ENCODE measurements around the gene SMC1B. TPM values are rescaled to one million over a fixed set of nuclear protein-coding genes. Genes with fewer than 3 reads are reported as not detected.
"Not testable (repeated sequence)": the region's sequence is repeated elsewhere in the genome, so short reads cannot be mapped to it uniquely, and the experiment has no call there.

The SMC1B gene
- total and polyA plus RNA-seq, 12 donors, result 0.05 TPM; not detected in 11

- Histone ChIP-seq H3K27me3 (peaks cover 0 to 6% (median 0%) of the 10 kb centered on the region in 7 donors), H3K27ac (peak overlapping the region in 1 of 10 donors; percentile 53)
Measured at GRCh38 chr22:45296628-45297297, 116.6 kb downstream of the SMC1B start.

GRCh38 chr22:45295492-45295891, 117.9 kb downstream of the SMC1B start:
- no peak for TF ChIP-seq CTCF (IDR thresholded peaks at IDR 0.05)
- Histone ChIP-seq H3K27ac (no peak overlapping the region), H3K4me3 (no peak overlapping the region), H3K9me3 (no peaks in the 10 kb centered on the region), H3K27me3 (peaks cover 0 to 6% (median 0%) of the 10 kb centered on the region in 7 donors), H3K36me3 (no peaks in the 10 kb centered on the region), H3K4me1 (peaks cover 0 to 13% (median 0%) of the 10 kb centered on the region in 9 donors)
- ATAC-seq, result no peak
- 78 to 82% methylated on average over 9 of the region's 9 CpGs for WGBS, 2 donors
- DNase-seq, result no peak
- intact Hi-C loops (cut with DNase I), result no loop called here

More at GRCh38 chr22:45296628-45297297, 116.6 kb downstream of the SMC1B start:
- Histone ChIP-seq H3K4me3 (no peak overlapping the region), H3K36me3 (no peaks in the 10 kb centered on the region), H3K4me1 (peaks cover 0 to 13% (median 0%) of the 10 kb centered on the region in 9 donors), H3K9me3 (no peaks in the 10 kb centered on the region)
- intact Hi-C loops (cut with DNase I), result no loop called here
- DNase-seq, result no peak
- peak in 3 of 8 donors; percentile 20 to 50 (median 33) for ATAC-seq
- WGBS, 2 donors, result 73% methylated on average over 13 of the region's 13 CpGs
- TF ChIP-seq CTCF (IDR thresholded peaks at IDR 0.05), result no peak

- H3K27me3 ChIP-seq; DNase-seq; H3K27ac ChIP-seq; intact Hi-C loops (cut with DNase I); ATAC-seq; H3K4me3 ChIP-seq; H3K9me3 ChIP-seq; H3K36me3 ChIP-seq: not testable (repeated sequence)
- 94 to 95% methylated on average over 6 of the region's 6 CpGs for WGBS, 2 donors
- peaks cover 0 to 13% (median 0%) of the 10 kb centered on the region in 9 donors for H3K4me1 ChIP-seq
Measured at GRCh38 chr22:45295004-45295403, 118.4 kb downstream of the SMC1B start.

Other genes with a start within 250 kb of the SMC1B start
- 10 to 100 TPM; 10.7 to 21.2 (median 15.3) TPM for gene NUP50, start 249.7 kb downstream of the SMC1B start, total RNA-seq
- 10 to 100 TPM in 1 of 2 donors, 1 to 10 TPM in 1; 5.7 to 11.4 TPM for gene NUP50, start 249.7 kb downstream of the SMC1B start, polyA plus RNA-seq
- gene KIAA0930, start 172.7 kb downstream of the SMC1B start, total RNA-seq, result 10 to 100 TPM; 12.2 to 48.3 (median 16.9) TPM
- gene KIAA0930, start 172.7 kb downstream of the SMC1B start, polyA plus RNA-seq, result 10 to 100 TPM in 1 of 2 donors, 1 to 10 TPM in 1; 9.1 to 16.2 TPM
- not detected for gene UPK3A, start 128.7 kb downstream of the SMC1B start, total RNA-seq
- gene UPK3A, start 128.7 kb downstream of the SMC1B start, polyA plus RNA-seq, result under 1 TPM in 1 of 2 donors, not detected in 1; 0.48 TPM
- 10 to 100 TPM; 10.4 to 30.8 (median 16.3) TPM for gene FAM118A, start 103.7 kb downstream of the SMC1B start, total RNA-seq
- 10 to 100 TPM; 10.2 to 35.7 TPM for gene FAM118A, start 103.7 kb downstream of the SMC1B start, polyA plus RNA-seq
- gene RIBC2, start 94 bp upstream of the SMC1B start, total RNA-seq, result 1 to 10 TPM in 1 of 10 donors, under 1 TPM in 1, not detected in 8; 0.20 to 1.2 TPM
- gene RIBC2, start 94 bp upstream of the SMC1B start, polyA plus RNA-seq, result under 1 TPM in 1 of 2 donors, not detected in 1; 0.06 TPM
- gene FBLN1, start 89.3 kb upstream of the SMC1B start, total RNA-seq, result 100 to 1,000 TPM in 1 of 10 donors, 10 to 100 TPM in 9; 31.3 to 126 (median 51.0) TPM
- gene FBLN1, start 89.3 kb upstream of the SMC1B start, polyA plus RNA-seq, result 10 to 100 TPM; 36.4 to 77.0 TPM